GM23338 (cell line): Measurements from ENCODE around the gene CCDC186. TPM values are rescaled to one million over a fixed set of nuclear protein-coding genes. Genes with fewer than 3 reads are reported as not detected.

Experiments used
- ATAC-seq: fragments of 200-7000 bp; cut with Tn5 transposase; 3 replicates; pipeline ENCODE4 v1.9.1; 2020
- DNase-seq: peaks from one replicate; pipeline ENCODE4 v3.0.0-alpha.2; 2015; ENCODE audit warnings: low spot score
- H2AFZ ChIP-seq: fragments of 200-600 bp; sonication (generic); 2 replicates; pipeline ENCODE4 v1.8.0; 2016; ENCODE audit warnings: antibody characterized with exemption, mild to moderate bottlenecking, moderate library complexity
- H3F3A ChIP-seq: fragments of 200-600 bp; sonication (generic); replicated peaks from 2 replicates; pipeline ENCODE4 v1.8.0; 2017; ENCODE audit warnings: antibody characterized with exemption, mixed run types, low read depth
- H3K27ac ChIP-seq: fragments of 200-600 bp; sonication (generic); 2 replicates; pipeline ENCODE4 v1.6.1; 2016; ENCODE audit warnings: low read depth
- H3K27me3 ChIP-seq: fragments of 200-600 bp; sonication (generic); 2 replicates; pipeline ENCODE4 v1.8.0; 2016; ENCODE audit warnings: mild to moderate bottlenecking, mixed run types, moderate library complexity; ENCODE audit not compliant: insufficient read depth
- H3K36me3 ChIP-seq: fragments of 200-600 bp; sonication (generic); 2 replicates; pipeline ENCODE4 v1.8.0; 2016; ENCODE audit warnings: mild to moderate bottlenecking; ENCODE audit not compliant: insufficient read depth
- H3K4me1 ChIP-seq: fragments of 200-600 bp; sonication (generic); 2 replicates; pipeline ENCODE4 v1.8.0; 2016; ENCODE audit warnings: mild to moderate bottlenecking, moderate library complexity; ENCODE audit not compliant: insufficient read depth
- H3K4me2 ChIP-seq: fragments of 200-600 bp; sonication (generic); 2 replicates; pipeline ENCODE4 v1.7.1; 2017; ENCODE audit warnings: mixed run types
- H3K4me3 ChIP-seq: fragments of 200-600 bp; sonication (generic); 2 replicates; pipeline ENCODE4 v1.6.1; 2016; ENCODE audit warnings: mixed run types
- H3K79me2 ChIP-seq: fragments of 200-600 bp; sonication (generic); replicated peaks from 2 replicates; pipeline ENCODE4 v1.8.0; 2017; ENCODE audit warnings: mild to moderate bottlenecking; ENCODE audit not compliant: insufficient read depth
- H3K9me2 ChIP-seq: fragments of 200-600 bp; sonication (generic); 2 replicates; pipeline ENCODE4 v1.8.0; 2017; ENCODE audit not compliant: insufficient read depth
- H4K20me1 ChIP-seq: fragments of 200-600 bp; sonication (generic); replicated peaks from 2 replicates; pipeline ENCODE4 v1.8.0; 2017; ENCODE audit warnings: mild to moderate bottlenecking; ENCODE audit not compliant: insufficient read depth
- H3K27ac Mint-ChIP-seq: 2 replicates; pipeline ENCODE4 v1.8.0; 2020; ENCODE audit warnings: inconsistent platforms, mild to moderate bottlenecking, moderate library complexity, mixed read lengths
- H3K27me3 Mint-ChIP-seq: 3 replicates; pipeline ENCODE4 v1.8.0; 2022; ENCODE audit warnings: low read depth, mild to moderate bottlenecking, moderate library complexity, mixed read lengths, inconsistent platforms; ENCODE audit not compliant: insufficient read depth, poor library complexity
- H3K36me3 Mint-ChIP-seq: 3 replicates; pipeline ENCODE4 v1.8.0; 2021; ENCODE audit warnings: low read depth, mild to moderate bottlenecking, inconsistent platforms, moderate library complexity, mixed read lengths
- H3K4me1 Mint-ChIP-seq: 3 replicates; pipeline ENCODE4 v1.8.0; 2020; ENCODE audit warnings: mild to moderate bottlenecking, inconsistent platforms, mixed read lengths
- H3K4me3 Mint-ChIP-seq: 3 replicates; pipeline ENCODE4 v1.8.0; 2021; ENCODE audit warnings: moderate library complexity, mild to moderate bottlenecking, inconsistent platforms, mixed read lengths
- H3K9me3 Mint-ChIP-seq: 3 replicates; pipeline ENCODE4 v1.8.0; 2020; ENCODE audit warnings: moderate library complexity, mild to moderate bottlenecking, inconsistent platforms, mixed read lengths
- CREB1 ChIP-seq: fragments of 250-450 bp; sonication (Bioruptor Pico); IDR thresholded peaks from 2 replicates; pipeline ENCODE4 v1.5.0; 2020; ENCODE audit warnings: low read depth, mild to moderate bottlenecking, moderate library complexity
- EZH2 ChIP-seq: fragments of 200-600 bp; sonication (generic); IDR thresholded peaks from one replicate; pipeline ENCODE4 v1.8.0; 2017; ENCODE audit warnings: antibody characterized with exemption, mild to moderate bottlenecking, low read depth; ENCODE audit not compliant: unreplicated experiment
- NANOG ChIP-seq: IDR thresholded peaks from 2 replicates; pipeline ENCODE4 v1.6.1; 2016; ENCODE audit warnings: antibody characterized with exemption, borderline replicate concordance
- POLR2AphosphoS5 ChIP-seq: IDR thresholded peaks from 2 replicates; pipeline ENCODE4 v1.6.1; 2016; ENCODE audit warnings: antibody characterized with exemption, low read depth
- STAT1 ChIP-seq: IDR thresholded peaks from one replicate; pipeline ENCODE4 v1.6.1; 2016; ENCODE audit warnings: antibody characterized with exemption; ENCODE audit not compliant: unreplicated experiment
- polyA plus RNA-seq: library from polyadenylated mRNA; unstranded; fragments of >200 nt; fragmentation: Nextera tagmentation; extraction: Ambion mirVana; gene quantifications from 2 replicates; pipeline ENCODE4 v1.2.1, GENCODE V29; 2016
- total RNA-seq: library from RNA; depleted of rRNA; stranded (reverse); fragments of >200 nt; shearing (Covaris generic); gene quantifications from 2 replicates; pipeline ENCODE4 v1.2.3, GENCODE V29; 2014
- TF ChIP-seq, protein P1 (sequence below): IDR thresholded peaks from 2 replicates; pipeline ENCODE4 v1.6.1; 2016; ENCODE audit warnings: antibody characterized with exemption
- TF ChIP-seq, protein P2 (sequence below): fragments of 250-450 bp; sonication (Bioruptor Pico); IDR thresholded peaks from 2 replicates; pipeline ENCODE4 v1.5.0; 2020; ENCODE audit warnings: mild to moderate bottlenecking, moderate library complexity
- TF ChIP-seq, protein P3 (sequence below): IDR thresholded peaks from one replicate; pipeline ENCODE4 v1.6.1; 2018; ENCODE audit warnings: antibody characterized with exemption; ENCODE audit not compliant: unreplicated experiment

CCDC186 gene
- total and polyA plus RNA-seq, 2 experiments from 2014 or later: 24.2 to 50.7 TPM

DNA sequence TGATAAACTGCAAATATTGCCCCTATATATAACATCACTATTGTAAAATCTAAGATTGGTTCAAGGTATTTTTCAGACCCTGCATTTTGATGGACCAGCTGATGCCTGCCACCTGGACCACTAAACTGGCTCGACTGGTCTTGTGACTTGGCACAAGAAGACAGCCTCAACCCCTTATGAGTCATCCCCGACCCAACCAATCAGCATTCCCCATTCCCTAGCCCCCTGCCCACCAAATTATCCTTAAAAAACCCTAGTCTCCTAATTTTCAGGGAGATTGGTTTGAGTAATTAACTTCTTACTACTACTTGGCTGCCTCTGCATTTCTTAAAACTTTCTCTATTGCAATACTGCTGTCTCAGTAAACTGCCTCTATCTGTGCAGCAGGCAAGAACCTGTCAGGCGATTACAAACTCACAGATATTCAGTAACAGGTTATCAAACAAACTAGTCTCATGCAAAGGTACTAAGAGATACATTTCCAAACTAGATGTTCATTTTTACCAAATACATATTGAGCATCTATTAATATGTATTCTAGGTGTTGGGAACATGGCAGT lies 5.5 kb downstream of the CCDC186 start:
- no peak overlapping the region for H3K27ac ChIP-seq
- no peaks in the 10 kb centered on the region for H3K27me3 ChIP-seq
- no peak overlapping the region for H3K4me2 ChIP-seq
- H2AFZ ChIP-seq: no peak overlapping the region
- DNase-seq (no peak), ATAC-seq (no peak)
- Mint-ChIP-seq H3K4me3 (no peak overlapping the region), H3K27me3 (peaks cover 3% of the 10 kb centered on the region), H3K9me3 (peaks cover 19% of the 10 kb centered on the region), H3K27ac (no peak overlapping the region), H3K36me3 (peaks cover 30% of the 10 kb centered on the region), H3K4me1 (peaks cover 43% of the 10 kb centered on the region)
- H4K20me1 ChIP-seq: 0 out of 2 replicates have a peak, but pooled peaks cover 3% of the 10 kb centered on the region
- H3K4me3 ChIP-seq: no peak overlapping the region
- TF ChIP-seq, protein P1, sequence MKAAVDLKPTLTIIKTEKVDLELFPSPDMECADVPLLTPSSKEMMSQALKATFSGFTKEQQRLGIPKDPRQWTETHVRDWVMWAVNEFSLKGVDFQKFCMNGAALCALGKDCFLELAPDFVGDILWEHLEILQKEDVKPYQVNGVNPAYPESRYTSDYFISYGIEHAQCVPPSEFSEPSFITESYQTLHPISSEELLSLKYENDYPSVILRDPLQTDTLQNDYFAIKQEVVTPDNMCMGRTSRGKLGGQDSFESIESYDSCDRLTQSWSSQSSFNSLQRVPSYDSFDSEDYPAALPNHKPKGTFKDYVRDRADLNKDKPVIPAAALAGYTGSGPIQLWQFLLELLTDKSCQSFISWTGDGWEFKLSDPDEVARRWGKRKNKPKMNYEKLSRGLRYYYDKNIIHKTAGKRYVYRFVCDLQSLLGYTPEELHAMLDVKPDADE: no peak
- TF ChIP-seq NANOG (no peak), EZH2 (no peak), STAT1 (no peak), CREB1 (CRISPR knock-in tag) (no peak), POLR2AphosphoS5 (no peak)
- TF ChIP-seq, protein P2, sequence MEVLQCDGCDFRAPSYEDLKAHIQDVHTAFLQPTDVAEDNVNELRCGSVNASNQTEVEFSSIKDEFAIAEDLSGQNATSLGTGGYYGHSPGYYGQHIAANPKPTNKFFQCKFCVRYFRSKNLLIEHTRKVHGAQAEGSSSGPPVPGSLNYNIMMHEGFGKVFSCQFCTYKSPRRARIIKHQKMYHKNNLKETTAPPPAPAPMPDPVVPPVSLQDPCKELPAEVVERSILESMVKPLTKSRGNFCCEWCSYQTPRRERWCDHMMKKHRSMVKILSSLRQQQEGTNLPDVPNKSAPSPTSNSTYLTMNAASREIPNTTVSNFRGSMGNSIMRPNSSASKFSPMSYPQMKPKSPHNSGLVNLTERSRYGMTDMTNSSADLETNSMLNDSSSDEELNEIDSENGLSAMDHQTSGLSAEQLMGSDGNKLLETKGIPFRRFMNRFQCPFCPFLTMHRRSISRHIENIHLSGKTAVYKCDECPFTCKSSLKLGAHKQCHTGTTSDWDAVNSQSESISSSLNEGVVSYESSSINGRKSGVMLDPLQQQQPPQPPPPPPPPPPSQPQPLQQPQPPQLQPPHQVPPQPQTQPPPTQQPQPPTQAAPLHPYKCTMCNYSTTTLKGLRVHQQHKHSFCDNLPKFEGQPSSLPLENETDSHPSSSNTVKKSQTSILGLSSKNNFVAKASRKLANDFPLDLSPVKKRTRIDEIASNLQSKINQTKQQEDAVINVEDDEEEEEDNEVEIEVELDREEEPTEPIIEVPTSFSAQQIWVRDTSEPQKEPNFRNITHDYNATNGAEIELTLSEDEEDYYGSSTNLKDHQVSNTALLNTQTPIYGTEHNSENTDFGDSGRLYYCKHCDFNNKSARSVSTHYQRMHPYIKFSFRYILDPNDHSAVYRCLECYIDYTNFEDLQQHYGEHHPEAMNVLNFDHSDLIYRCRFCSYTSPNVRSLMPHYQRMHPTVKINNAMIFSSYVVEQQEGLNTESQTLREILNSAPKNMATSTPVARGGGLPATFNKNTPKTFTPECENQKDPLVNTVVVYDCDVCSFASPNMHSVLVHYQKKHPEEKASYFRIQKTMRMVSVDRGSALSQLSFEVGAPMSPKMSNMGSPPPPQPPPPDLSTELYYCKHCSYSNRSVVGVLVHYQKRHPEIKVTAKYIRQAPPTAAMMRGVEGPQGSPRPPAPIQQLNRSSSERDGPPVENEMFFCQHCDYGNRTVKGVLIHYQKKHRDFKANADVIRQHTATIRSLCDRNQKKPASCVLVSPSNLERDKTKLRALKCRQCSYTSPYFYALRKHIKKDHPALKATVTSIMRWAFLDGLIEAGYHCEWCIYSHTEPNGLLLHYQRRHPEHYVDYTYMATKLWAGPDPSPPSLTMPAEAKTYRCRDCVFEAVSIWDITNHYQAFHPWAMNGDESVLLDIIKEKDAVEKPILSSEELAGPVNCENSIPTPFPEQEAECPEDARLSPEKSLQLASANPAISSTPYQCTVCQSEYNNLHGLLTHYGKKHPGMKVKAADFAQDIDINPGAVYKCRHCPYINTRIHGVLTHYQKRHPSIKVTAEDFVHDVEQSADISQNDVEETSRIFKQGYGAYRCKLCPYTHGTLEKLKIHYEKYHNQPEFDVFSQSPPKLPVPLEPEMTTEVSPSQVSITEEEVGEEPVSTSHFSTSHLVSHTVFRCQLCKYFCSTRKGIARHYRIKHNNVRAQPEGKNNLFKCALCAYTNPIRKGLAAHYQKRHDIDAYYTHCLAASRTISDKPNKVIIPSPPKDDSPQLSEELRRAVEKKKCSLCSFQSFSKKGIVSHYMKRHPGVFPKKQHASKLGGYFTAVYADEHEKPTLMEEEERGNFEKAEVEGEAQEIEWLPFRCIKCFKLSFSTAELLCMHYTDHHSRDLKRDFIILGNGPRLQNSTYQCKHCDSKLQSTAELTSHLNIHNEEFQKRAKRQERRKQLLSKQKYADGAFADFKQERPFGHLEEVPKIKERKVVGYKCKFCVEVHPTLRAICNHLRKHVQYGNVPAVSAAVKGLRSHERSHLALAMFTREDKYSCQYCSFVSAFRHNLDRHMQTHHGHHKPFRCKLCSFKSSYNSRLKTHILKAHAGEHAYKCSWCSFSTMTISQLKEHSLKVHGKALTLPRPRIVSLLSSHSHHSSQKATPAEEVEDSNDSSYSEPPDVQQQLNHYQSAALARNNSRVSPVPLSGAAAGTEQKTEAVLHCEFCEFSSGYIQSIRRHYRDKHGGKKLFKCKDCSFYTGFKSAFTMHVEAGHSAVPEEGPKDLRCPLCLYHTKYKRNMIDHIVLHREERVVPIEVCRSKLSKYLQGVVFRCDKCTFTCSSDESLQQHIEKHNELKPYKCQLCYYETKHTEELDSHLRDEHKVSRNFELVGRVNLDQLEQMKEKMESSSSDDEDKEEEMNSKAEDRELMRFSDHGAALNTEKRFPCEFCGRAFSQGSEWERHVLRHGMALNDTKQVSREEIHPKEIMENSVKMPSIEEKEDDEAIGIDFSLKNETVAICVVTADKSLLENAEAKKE: no peak
- TF ChIP-seq, protein P3, sequence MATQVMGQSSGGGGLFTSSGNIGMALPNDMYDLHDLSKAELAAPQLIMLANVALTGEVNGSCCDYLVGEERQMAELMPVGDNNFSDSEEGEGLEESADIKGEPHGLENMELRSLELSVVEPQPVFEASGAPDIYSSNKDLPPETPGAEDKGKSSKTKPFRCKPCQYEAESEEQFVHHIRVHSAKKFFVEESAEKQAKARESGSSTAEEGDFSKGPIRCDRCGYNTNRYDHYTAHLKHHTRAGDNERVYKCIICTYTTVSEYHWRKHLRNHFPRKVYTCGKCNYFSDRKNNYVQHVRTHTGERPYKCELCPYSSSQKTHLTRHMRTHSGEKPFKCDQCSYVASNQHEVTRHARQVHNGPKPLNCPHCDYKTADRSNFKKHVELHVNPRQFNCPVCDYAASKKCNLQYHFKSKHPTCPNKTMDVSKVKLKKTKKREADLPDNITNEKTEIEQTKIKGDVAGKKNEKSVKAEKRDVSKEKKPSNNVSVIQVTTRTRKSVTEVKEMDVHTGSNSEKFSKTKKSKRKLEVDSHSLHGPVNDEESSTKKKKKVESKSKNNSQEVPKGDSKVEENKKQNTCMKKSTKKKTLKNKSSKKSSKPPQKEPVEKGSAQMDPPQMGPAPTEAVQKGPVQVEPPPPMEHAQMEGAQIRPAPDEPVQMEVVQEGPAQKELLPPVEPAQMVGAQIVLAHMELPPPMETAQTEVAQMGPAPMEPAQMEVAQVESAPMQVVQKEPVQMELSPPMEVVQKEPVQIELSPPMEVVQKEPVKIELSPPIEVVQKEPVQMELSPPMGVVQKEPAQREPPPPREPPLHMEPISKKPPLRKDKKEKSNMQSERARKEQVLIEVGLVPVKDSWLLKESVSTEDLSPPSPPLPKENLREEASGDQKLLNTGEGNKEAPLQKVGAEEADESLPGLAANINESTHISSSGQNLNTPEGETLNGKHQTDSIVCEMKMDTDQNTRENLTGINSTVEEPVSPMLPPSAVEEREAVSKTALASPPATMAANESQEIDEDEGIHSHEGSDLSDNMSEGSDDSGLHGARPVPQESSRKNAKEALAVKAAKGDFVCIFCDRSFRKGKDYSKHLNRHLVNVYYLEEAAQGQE: no peak
- peaks cover 91% of the 10 kb centered on the region for H3K79me2 ChIP-seq
- no peaks in the 10 kb centered on the region for H3F3A ChIP-seq
- no peaks in the 10 kb centered on the region for H3K36me3 ChIP-seq
- H3K9me2 ChIP-seq: no peaks in the 10 kb centered on the region
- H3K4me1 ChIP-seq: peaks cover 33% of the 10 kb centered on the region
